WERI-Rb-1 (cell line): Measurements from ENCODE around the gene GDF9.

Source experiments
- DNase-seq: peaks from one replicate; pipeline ENCODE4 v3.0.0-alpha.2; 2020
- H3K27ac ChIP-seq: fragments of 250-450 bp; sonication (Bioruptor Pico); 2 replicates; pipeline ENCODE4 v1.5.1; 2020; ENCODE audit warnings: mild to moderate bottlenecking, moderate library complexity
- H3K27me3 ChIP-seq: fragments of 250-450 bp; sonication (Bioruptor Pico); 2 replicates; pipeline ENCODE4 v1.5.1; 2021; ENCODE audit warnings: mild to moderate bottlenecking, low read depth, moderate library complexity; ENCODE audit not compliant: insufficient read depth, severe bottlenecking
- H3K36me3 ChIP-seq: fragments of 250-450 bp; sonication (Bioruptor Pico); 2 replicates; pipeline ENCODE4 v1.5.1; 2020; ENCODE audit warnings: mild to moderate bottlenecking, moderate library complexity
- H3K4me3 ChIP-seq: 2 replicates; pipeline ENCODE4 v1.5.1; 2011; ENCODE audit warnings: low read depth, mild to moderate bottlenecking, control low read depth, low read length
- H3K9me3 ChIP-seq: fragments of 250-450 bp; sonication (Bioruptor Pico); 2 replicates; pipeline ENCODE4 v1.5.1; 2021; ENCODE audit warnings: mild to moderate bottlenecking, moderate library complexity; ENCODE audit not compliant: severe bottlenecking
- TF ChIP-seq, protein P1 (sequence below): IDR thresholded peaks from 2 replicates; pipeline ENCODE4 v1.5.1; 2011; ENCODE audit warnings: low read depth, mild to moderate bottlenecking, control low read depth, inconsistent platforms, low read length

The GDF9 gene

DNA sequence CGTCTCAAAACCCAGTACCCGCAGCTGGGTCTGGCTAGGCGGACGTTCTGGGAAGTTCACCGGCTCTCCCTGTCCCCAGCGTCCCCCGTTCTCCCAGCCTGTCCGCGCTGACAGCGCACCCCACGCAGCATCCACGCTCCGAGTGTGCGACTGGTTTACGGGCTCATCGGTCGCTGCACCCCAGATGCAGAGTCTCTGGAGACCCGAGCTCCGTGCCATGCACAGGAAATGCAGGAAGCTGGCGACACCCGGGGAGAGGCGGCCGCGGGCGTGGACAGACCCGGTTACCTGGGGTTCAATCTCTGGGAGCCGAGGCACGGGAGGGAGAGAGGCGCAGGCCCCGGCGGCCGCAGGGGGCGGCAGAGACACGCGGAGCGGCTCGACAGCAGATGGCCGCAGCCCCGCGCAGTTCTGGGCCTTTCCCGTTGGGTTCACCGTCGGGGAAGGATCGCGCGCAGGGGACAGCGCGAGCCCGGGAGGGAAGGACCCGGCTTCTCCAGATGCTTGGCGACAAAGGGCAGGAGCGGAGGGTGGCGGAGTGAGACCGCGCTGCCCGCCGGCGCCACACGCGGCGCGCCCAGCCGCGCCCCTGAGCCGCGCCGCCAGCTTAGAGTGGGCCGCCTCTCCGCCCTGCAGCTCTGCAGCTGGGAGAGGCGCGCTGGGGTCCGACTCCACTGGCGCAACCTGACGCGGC lies 36.4 kb downstream of the GDF9 start:
- no peaks in the 10 kb centered on the region for H3K27me3 ChIP-seq
- H3K4me3 ChIP-seq, result peak overlapping the region; percentile 62
- H3K27ac ChIP-seq, result peak overlapping the region; percentile 94
- no peaks in the 10 kb centered on the region; the same call in none of the 2 replicates for H3K36me3 ChIP-seq
- no peaks in the 10 kb centered on the region for H3K9me3 ChIP-seq
- DNase-seq, result peak; percentile 86
- TF ChIP-seq, protein P1, sequence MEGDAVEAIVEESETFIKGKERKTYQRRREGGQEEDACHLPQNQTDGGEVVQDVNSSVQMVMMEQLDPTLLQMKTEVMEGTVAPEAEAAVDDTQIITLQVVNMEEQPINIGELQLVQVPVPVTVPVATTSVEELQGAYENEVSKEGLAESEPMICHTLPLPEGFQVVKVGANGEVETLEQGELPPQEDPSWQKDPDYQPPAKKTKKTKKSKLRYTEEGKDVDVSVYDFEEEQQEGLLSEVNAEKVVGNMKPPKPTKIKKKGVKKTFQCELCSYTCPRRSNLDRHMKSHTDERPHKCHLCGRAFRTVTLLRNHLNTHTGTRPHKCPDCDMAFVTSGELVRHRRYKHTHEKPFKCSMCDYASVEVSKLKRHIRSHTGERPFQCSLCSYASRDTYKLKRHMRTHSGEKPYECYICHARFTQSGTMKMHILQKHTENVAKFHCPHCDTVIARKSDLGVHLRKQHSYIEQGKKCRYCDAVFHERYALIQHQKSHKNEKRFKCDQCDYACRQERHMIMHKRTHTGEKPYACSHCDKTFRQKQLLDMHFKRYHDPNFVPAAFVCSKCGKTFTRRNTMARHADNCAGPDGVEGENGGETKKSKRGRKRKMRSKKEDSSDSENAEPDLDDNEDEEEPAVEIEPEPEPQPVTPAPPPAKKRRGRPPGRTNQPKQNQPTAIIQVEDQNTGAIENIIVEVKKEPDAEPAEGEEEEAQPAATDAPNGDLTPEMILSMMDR, result peak; percentile 94

- no peaks in the 10 kb centered on the region; the same call in none of the 2 replicates for H3K36me3 ChIP-seq
- no peak overlapping the region for H3K4me3 ChIP-seq
- H3K27ac ChIP-seq, result no peak overlapping the region
- no peaks in the 10 kb centered on the region for H3K27me3 ChIP-seq
- no peak for DNase-seq
- TF ChIP-seq, protein P1, result no peak
- no peaks in the 10 kb centered on the region for H3K9me3 ChIP-seq
Measured at GRCh38 chr5:132828846-132829494, 37.3 kb downstream of the GDF9 start.

DNA sequence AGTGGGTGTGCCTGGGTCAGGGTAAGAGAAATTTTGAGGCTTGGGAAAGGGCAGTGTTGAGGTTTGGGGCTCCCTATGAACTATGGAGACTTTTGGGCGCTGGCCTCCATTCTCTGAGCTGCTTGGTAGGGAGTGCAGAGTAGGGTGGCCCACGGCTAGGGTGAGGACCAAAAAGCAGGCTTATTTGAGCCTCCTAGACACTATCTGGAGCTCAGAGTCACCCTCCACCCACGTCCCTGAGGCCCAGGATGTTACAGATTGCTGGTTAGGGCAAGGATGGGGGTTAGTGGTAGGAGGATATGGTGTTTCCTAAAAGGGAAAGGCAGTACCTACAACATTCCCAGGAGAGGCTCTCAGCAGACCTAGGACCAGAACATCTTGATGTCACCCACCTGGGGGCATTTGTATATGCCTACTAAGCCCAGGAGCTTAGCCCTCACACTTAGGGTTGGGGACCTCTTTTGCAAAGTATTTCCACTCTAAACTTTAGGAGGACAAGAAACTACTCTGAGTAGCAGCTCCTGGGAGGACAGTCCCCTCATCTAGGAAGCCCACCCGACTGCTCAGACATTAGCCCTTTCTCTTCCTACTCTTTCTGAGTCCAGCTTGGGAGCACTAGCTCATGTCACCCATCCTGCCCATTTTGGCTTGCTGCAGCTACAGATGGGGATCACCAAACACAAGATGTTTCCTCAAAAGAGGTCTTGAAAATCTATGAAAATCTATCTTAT lies 38.2 kb downstream of the GDF9 start:
- no peaks in the 10 kb centered on the region for H3K27me3 ChIP-seq
- no peak overlapping the region for H3K4me3 ChIP-seq
- DNase-seq, result no peak
- H3K27ac ChIP-seq, result no peak overlapping the region
- H3K9me3 ChIP-seq, result no peaks in the 10 kb centered on the region
- TF ChIP-seq, protein P1, result no peak
- H3K36me3 ChIP-seq, result no peaks in the 10 kb centered on the region; the same call in none of the 2 replicates

DNA sequence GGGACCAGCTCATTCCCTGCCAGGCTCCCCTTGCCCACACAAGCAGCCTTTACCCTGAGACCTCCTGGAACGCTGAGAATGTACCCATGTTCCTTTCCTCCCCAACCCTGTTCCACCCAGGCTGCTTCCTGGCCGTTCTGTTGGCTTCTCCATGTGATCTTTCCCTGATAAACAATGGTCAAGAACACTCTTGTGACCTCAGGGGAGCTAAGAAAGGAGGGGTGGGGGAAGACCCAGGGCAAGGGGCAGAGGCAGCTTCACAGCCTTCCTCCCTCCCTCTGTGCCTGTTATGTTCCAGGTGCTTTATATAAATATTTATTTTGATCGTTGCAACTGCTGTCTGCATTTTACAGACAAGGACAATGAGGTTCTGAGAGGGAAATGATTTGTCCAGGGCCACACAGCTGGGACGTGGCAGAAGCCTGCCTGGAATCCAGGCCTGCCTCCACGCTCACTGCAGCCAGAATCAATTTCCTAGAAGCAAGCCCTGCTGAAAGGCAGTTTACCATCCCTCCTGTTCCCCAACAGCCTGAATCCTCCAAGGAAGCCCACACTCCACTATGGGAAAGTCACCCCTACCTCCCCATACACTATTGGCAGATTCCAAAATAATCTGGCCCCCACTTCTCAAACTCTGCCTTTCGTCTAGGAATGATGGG lies 39.7 kb downstream of the GDF9 start:
- Histone ChIP-seq H3K36me3 (no peaks in the 10 kb centered on the region; the same call in none of the 2 replicates), H3K27me3 (no peaks in the 10 kb centered on the region), H3K9me3 (no peaks in the 10 kb centered on the region), H3K4me3 (no peak overlapping the region), H3K27ac (no peak overlapping the region)
- TF ChIP-seq, protein P1, result no peak
- DNase-seq, result no peak

DNA sequence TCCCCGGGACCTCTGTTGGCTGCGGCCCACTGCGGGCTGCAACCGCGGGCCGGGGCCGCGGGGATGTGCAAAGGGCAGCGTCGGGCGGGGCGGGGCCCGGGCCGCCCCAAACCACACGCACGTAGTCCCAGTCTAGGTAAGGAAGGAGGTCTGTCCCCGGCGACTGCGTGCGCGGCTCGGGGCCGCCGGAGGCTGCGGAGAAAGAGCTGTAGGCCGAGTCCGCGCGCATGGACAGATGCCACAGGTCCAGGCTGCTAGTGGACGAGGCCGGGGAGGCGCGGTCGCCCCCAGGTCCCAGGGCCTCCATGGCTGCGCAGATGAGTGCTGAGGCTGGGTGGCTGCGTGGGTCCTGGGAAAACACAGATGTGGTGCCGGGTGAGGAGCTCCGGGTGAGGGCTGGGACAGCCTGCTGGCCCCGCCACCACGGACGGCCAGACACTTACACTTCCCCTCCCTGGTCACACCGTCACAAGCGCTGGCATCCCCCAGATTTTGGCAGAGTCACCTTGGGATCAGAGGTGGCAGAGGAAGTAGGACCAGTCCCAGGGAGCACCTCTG lies 40.4 kb downstream of the GDF9 start:
- DNase-seq, result no peak
- H3K27me3 ChIP-seq, result no peaks in the 10 kb centered on the region

More for the DNA sequence above, 40.4 kb downstream of the GDF9 start:
- H3K27ac ChIP-seq, result no peak overlapping the region
- TF ChIP-seq, protein P1, result no peak
- H3K36me3 ChIP-seq, result no peaks in the 10 kb centered on the region; the same call in none of the 2 replicates
- H3K4me3 ChIP-seq, result no peak overlapping the region
- H3K9me3 ChIP-seq, result no peaks in the 10 kb centered on the region
